GM19455 (cell line): Measurements from ENCODE around the gene RASGEF1C.
"Not testable (repeated sequence)": the region's sequence is repeated elsewhere in the genome, so short reads cannot be mapped to it uniquely, and the experiment has no call there.

Experiments used
- ATAC-seq: cut with Tn5 transposase; IDR thresholded peaks from one replicate; pipeline ENCODE4 v1.9.1; 2021; ENCODE audit not compliant: unreplicated experiment

Gene RASGEF1C

DNA sequence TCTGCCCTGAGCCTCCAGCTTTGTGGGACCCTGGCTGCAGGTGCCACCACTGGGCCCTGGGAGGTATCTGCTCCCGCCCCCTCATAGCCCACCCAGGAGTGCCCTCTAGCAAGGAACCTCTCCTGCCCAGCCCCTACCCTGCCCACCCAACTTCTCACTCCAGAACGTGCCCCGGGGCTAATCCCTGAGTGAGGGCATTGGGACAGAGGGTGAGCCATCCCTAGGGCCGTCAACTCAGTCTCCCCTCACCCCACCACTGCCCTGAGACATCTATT lies 2.7 kb upstream of the RASGEF1C start:
- no peak for ATAC-seq

DNA sequence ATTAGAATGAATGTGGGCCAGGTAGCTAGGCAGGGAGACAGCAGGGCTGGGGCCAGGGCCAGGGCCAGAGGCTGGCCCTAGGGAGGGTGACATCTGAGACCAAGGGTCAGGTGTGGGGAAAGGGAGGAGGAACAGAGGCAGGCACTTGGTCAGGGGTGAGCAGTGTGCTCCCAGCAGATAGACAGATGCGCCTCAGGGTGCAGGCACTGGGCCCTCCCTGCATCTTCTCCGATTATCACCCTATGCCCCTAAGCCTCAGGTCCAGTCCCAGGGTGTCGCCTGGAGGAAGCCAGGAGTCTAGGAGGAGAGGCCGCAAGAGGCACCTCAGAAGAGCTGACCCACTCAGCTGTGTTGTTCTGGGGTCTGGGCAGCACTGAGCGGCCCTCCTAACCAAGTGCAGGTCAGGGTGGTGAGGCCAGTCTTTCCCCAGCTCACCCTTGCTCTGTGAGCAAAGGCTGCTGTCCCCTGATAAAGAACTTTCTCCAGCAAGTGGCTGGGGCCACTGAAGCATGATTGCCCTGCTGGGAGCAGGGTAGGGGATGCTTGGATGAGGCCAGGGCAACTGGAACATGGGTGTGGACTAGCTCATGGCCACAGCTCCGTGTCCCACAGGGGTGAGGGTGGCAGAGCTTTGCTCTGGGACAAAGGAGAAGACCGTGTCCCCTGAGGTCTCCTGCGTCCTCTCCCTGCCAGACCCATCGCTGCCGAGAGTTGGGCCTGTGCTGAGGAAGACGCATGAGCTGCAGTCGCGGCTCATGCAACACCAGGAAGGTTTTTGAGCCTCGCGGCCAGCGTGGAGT lies 2.1 kb upstream of the RASGEF1C start:
- ATAC-seq = no peak

DNA sequence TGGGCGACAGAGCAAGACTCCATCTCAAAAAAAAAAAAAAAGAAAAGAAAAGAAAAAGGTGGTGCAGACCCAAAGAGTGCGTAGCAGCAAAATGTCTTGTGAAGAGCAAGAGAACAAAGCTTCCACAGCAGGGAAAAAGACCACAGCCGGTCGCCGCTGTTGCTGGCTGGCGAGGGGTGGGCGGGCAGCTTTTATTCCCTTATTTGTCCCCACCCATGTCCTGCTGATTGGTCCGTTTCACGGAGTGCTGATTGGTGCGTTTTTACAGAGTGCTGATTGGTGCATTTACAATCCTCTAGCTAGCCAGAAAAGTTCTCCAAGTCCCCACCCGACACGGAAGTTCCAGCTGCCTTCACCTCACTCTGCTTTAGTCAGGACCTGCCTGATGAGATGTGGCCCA lies 1.1 kb upstream of the RASGEF1C start:
- ATAC-seq = not testable (repeated sequence)

DNA sequence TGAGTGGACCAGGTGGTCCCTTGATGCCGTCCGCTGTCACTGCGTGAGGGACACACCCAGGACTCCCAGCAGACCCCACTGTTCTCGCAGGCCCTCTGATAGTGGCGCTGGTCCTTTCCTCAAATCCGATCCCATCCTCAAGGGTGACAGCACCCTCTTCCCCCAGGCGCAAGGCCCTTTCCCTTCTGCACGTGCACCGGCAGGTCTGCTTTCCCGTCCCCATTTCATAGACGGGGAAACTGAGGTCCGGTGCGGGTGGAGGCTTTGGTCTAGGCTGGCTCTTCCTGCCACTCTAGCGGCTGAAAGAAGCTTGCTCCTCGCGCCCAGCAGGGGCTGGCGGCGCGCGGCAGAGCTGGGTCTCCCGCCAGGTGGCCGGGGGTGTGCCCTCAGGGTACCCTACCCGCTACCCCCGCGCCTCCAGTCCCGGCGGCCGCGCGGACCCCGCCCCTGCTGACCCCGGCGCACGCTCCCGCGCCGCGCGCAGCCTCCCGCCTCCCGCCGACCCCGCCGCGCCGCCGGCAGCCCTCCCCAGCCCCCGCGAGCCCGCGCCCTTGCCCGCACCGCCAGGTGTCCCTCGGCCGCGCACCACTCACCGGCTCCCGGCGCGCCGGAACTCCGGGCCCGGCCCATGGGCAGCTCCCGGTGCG lies 453 bp downstream of the RASGEF1C start:
- no peak for ATAC-seq

DNA sequence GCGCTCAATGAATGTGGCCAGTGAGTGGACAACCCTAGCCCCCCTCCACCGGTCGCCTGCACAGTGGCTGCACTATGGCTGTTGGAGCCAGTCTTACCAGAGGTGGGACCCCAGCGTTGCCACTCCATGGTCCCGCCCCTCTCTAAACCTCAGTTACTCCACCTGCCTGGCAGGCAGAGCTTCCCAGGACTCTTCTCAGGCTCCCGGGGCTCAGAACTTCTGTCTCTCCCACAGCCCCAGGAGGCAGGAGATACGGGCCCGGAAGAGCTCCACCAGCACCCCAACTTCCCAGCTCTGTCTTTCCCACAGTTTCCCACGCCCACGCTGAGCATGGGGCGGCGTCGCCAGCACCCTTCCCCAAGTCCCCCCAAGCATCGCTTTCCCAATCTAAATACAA lies 975 bp downstream of the RASGEF1C start:
- ATAC-seq = no peak

DNA sequence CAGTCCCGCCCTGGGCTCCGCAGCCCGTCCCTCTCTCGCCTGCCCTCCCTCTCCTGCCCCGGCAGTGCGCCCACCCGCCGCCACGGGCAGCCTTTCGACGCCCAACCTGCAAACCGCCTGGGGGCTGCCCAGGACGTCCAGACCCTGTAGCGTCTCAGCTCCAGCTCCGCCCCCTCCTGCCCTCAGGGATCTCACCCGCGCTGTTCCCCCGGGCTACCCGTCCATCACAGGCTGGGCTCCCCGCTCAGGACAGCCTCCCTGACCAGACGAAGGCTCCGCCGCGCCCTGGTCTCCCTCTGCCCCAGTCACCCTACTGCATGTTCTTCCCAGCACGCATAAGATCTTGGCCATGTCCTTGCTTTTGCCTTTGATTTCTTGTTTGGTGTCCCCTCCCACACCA lies 1.4 kb downstream of the RASGEF1C start:
- no peak for ATAC-seq

DNA sequence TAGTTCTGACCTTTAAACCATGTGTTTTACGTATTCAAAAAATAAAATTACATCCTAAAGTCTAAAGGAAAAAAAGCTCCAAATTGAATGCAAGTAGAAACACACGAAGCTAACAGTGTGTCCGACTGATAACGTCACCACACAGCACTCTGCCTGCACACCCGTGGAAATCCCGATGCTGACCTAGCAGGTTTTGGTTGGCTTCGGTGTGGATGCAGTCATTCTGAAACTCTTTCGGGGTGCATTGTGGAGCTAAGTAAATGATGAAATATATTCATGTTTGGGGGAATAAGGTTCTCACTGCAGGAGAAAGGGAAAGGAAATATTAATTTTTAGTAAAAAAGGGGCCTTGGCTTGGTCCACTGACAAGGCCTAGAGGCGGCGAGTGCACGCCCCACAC lies 2.0 kb downstream of the RASGEF1C start:
- no peak for ATAC-seq

DNA sequence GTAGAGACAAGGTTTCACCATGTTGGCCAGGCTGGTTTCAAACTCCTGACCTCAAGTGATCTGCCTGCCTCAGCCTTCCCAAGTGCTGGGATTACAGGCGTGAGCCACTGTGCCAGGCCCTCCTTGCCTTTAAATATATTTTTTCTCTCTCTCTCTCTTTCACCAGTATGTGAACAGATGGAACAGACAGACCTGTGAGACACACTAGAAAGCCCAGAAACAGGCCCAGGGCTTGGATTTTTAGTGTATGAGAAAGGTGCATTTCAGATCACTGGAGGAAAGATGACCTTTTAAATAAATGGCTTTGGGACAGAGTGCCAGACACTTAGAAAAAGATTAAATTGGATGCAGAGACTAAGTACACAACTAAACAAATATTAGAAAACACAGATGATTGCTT lies 3.1 kb downstream of the RASGEF1C start:
- no peak for ATAC-seq

DNA sequence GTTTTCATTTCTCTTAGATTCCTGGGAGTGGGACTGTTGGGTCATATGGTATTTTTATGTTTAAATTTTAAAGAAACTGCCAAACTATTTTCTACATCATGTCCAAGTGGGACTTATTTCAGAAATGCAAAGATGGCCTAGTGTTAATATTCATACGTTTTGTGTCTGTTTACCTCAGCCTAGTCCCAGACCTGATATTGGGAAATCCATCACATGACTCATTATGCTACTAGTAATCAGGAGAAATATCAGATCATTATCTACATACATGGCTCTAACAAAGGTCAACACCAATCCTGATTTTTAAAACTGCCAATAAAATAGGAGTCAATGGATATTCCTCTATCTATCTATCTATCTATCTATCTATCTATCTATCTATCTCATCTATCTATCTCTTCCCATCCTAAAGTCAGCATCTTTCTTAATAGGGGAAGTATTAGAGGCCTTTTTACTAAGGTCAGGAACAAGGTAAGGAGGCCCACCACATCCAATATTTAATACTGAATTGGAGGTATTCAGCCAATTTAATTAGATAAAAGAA lies 4.7 kb downstream of the RASGEF1C start:
- no peak for ATAC-seq

DNA sequence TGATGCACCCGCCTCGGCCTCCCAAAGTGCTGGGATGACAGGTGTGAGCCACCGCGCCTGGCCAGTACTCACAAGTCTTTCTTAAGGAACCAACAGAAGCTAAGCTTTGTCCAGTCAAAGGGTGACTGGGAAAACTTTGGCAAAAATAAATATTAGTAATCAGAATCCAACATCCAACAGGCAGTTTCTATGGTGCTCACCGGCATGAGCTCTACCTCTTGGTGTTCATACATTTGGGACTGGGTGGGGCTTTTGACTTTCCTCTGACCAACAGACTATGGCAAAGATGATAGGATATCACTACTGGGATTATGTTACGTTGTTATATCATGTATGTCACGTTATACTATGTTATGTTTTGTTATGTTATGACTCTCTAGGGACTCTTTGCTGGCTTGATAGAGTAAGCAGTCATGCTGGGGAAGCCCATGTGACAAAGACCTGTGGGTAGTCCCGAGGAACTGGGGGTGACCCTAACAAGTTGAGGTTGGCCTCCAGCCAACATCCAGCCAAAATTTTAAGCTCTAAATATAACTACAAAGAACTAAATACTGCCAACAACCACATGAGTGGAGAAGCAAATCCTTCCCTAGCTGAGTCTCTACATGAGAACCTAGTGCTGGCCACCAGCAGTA lies 6.0 kb downstream of the RASGEF1C start:
- ATAC-seq = no peak

DNA sequence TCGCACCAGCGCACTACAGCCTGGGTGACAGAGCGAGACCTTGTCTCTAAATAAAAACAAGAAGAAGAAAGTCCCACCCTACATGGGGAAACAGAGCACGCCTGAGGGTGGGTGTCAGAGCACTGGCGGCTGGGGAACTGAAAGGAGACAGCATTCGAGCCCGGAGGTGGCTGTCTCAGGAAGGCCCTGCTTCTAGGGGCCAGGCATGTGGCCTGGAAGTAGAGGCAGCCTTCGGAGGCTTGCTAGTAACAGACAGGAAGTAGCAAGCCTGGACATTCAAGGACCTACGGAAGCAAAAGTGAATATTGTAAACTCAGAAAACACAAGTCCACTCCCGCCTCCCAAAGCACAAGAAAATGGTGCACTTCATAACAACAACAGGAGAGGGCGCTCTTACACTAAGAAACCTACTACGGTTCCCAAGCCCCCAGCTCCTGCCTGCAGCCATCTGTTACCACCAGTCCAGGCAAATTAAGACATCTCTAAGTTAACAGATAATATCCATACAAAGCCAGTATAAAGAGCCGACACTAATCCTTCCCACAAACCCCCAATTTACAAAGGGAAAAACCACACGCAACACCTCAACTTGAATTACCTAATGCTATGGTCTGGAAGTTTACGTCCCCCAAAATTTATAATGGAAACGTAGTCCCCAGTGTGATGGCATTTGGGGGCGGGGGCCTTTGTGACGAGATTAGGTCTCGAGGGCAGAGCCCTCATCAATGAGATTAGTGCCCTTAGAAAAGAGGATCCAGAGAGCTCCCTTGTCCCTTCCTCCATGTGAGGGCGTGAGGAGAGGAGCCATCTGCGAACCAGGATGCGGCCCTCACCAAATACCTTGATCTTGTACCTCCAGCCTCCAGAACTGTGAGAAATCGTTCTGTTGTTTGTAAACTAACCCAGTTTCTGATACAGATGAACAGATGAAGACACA lies 7.7 kb downstream of the RASGEF1C start:
- no peak for ATAC-seq

DNA sequence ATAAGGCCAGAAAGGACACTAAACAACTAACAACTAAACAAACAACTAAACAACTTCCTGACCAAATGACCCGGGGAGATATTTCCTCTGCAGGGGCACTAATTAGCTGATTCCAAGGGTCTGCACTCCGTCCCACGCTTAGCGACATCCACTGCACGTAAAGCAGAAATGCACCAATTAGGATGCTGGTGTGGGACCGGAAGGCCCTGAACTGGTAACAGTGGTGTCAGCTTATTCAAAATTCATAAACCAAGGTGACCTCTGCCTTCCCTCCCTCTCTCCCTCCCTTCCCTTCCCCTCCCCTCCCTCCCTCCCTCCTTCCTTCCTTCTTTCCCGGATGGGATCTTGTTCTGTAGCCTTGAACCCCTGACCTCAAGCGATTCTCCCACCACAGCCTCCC lies 9.6 kb downstream of the RASGEF1C start:
- no peak for ATAC-seq

DNA sequence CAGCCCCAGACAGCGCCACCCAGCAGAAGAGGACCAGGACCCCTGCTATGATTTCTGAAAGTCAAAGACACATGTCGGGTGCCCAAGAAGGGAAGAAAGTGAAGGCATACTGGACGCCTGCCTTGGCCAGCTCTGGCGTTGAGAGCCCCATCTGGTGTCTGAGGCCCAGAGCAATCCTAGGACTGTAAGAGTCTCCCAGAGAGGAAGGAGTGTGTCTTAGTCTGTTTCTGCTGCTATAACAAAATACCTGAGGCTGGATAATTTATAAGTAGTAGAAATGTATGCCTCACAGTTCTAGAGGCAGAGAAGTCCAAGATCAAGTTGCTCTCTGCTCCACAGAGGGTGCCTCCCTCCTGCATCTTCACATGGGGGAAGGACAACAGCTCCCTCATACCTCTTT lies 10.8 kb downstream of the RASGEF1C start:
- ATAC-seq = no peak

DNA sequence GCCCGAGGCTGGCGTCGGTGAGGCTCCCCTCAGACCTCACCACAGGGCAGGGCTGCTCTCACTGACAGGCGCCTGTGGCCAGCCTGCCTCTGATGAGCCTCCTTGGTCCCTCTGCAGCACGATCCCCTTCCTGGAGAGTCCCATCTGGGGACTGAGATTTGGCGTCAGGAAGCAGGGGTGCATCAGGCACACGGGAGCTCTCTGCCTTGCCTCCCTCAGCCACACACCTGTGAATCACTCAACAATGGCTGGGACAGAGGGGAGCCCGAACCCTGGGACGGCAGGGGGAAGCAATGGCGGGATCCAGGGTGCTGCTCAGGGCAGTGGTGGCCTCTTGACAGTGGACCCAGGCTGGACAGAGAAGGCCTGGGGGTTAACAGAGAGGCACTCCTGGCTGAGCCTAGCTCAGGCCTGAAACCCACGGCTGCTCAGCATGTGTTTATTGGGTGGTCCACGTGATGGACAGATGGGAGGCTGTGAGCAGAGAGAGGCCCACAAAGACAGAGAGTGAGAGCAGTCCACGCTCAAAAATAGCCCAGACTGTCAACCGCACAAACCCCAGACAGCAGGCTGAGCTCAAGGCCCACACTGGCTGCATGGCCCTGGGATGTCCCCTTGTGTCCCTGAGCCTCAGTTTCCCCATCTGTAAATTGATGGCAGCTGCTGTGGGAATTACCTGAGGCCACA lies 11.9 kb downstream of the RASGEF1C start:
- ATAC-seq = no peak

DNA sequence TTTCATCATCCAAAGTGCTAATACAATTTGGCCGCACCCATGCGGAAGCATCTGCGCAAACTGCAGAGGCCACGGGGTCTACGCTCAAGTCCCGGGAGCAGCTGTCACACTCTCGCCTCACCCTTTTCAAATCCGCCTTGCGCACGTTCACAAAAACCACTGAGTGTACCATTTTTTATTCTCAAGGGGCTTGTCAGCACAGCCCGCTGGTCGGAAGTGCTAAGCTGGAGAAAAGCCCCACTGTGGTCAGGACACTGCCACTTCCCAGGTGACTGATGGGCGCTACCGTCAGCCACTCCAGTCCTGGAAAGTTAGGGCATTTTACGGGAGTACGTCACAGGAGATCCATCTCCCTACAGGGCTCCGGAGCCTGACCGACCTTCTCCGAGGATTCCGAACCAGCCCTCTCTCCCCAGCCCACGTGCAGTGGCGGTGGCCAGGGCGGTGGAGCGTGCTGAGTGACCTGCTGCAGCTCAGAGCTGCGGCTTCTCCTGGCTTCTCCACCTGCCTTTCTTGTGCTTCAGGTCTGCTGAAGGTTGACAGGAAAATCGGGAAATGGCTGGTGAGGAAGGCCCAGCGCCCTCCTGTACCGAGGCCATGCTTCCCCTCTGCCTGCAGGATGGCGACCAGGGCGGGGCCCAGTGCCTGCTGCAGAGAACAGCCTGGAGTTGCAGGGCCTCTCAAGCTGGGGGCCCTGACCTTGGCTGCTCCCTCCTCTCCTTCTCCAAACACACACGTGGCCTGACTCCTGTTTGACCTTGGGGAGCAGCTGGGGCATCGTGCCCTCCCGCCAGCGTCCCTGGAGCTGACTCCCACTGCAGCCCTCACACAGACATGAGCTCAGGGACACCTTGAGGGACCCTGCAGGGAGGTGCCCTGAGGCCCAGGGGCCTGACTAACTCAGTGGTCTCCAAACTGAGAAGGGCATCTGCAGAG lies 14.3 kb downstream of the RASGEF1C start:
- no peak for ATAC-seq

DNA sequence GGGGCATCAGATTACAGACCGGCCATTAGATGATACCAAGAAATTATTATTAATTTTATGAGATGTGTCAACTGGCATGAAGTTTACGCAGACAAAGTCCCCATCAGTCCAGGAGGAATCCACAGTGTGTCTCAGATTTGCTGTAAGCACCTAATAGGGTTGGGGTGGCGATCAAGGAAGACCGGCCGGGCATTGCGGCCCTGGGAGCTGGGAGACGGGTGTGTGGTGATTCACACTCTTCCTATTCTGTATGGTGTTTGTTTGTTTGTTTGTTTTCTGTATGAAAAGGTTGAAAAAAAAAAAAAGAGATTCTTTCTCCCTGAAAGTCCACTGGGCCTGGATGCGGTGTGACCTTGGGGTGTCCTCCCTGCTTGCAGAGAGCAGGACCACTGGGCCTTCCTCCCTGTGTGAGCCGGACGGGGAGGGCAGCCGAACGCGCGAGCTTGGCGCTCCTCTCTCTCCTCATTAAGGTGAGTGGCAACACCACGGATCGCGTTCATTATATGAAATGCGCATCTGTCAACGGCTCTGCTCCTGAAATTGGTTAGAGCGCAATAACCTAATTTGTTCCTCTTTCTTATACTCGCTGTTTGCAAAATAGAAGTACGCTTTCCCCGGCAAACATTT lies 15.1 kb downstream of the RASGEF1C start:
- no peak for ATAC-seq

DNA sequence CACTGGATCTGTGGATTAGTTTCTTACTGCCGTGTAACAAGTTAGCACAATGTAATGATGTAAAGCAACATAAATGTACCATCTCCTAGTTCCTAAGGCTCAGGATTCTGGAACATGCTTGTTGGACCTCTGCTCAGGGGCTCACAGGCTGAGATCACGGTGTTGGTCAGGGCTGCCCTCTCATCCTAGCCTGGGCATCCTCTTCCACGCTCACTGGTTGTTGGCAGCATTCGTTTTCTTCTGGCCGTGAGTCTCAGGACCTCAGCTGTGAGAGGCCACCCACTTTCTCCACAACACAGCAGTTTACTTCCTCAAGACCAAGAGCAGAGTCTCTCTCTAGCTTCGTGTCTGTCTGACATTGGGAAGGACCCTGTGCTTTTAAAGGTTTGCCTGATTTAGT lies 17.3 kb downstream of the RASGEF1C start:
- no peak for ATAC-seq

DNA sequence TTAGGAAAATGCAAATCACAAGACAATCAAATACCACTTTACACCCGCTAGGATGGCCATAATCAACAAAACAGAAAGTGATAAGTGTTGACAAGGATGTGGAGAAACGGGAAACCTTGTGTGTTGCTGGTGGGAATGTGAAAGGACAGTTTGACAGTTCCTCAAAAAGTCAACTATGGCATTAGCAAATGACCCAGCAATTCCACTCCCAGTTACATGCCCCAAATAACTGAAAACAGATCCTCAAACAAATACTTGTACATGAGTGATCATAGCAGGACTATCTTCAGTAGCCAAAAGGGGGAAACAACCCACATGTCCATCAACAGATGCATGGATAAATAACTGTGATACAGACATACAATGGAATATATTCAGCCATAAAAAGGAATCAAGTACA lies 21.2 kb downstream of the RASGEF1C start:
- no peak for ATAC-seq

DNA sequence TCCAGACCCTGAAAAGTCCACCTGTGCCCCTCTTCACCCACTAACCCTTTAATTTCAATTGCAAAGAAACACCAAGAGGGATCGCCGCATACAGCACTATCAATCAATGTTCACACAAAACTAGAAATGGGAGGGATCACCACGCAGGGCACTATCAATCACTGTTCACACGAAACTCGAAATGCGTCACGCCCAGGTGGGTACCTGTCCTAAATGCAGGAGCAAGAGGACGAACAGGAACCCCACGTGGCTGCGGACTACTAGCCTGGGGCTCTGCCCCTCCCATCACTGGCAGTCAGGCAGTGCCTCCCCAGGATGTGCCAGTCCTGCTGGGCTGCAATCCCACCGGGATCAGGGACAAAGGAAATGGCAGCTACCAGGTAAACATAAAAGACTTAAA lies 28.2 kb downstream of the RASGEF1C start:
- ATAC-seq = no peak
